Measurements from ENCODE around the gene CHGA.

DNA sequence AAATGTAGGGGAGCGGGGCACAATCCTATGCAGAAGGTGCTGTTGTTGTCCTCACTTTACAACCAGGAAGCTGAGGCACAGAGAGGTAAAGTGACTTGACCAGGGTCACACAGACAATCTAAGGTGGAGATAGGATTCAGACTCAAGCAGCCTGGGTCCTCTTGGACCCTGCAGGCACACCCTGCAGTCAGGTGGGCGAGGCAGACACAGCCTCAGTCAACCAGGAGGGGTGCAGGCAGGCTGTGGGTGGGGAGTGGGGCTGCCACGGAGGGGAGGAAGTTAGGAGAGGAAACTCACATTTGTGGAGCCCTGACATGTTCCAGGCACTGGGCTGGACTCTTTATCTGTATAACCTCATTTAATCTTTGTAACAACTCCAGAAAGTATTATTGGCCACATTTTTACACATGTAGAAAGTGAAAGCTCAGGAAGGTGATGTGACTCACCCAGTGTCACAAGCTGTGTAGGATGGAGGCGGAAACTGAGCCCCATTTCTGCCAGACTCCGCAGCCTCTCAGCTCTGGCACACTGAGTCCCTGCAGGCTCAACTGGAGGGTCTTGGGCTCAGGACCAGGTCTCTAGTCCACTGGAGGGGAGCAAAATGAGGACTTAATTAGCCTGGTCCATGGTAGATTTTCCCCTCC, 24.9 kb upstream of the CHGA start:
- TF ChIP-seq EZH2 (IDR thresholded peaks at IDR 0.05; ENCODE audit: borderline replicate concordance, insufficient read depth, low read depth, low read length, poor library complexity, severe bottlenecking), result no peak
- no peak for TF ChIP-seq CTCF (IDR thresholded peaks at IDR 0.05)

Data from B cell (primary cell).